Activated CD8-positive, alpha-beta T cell treated with anti-CD3 and anti-CD28 coated beads for 36 hours (primary cell): ENCODE results near the gene FRMD7. TPM values are rescaled to one million over a fixed set of nuclear protein-coding genes. Genes with fewer than 3 reads are reported as not detected.
"Not testable (repeated sequence)": the region's sequence is repeated elsewhere in the genome, so short reads cannot be mapped to it uniquely, and the experiment has no call there.

Source experiments
- ATAC-seq: fragments of 200-7000 bp; cut with Tn5 transposase; one replicate; pipeline ENCODE4 v1.10.0; 2021; ENCODE audit warnings: mild to moderate bottlenecking, moderate library complexity
- CTCF ChIA-PET: fragments of 350-600 bp; sonication (Branson Sonifier 250); formaldehyde crosslinking; loops from one replicate; lab custom pipeline; 2021; ENCODE audit warnings: antibody characterized with exemption; lab: Charles Lee
- POLR2A ChIA-PET: fragments of 350-600 bp; sonication (Branson Sonifier 250); formaldehyde crosslinking; loops from one replicate; lab custom pipeline; 2021; ENCODE audit warnings: antibody characterized with exemption; lab: Charles Lee
- DNase-seq: peaks from one replicate; pipeline ENCODE4 v3.0.0-alpha.2; 2020
- H3K27ac Mint-ChIP-seq: one replicate; pipeline ENCODE4 v1.8.0; 2021; ENCODE audit warnings: mild to moderate bottlenecking, mixed read lengths
- H3K27me3 Mint-ChIP-seq: one replicate; pipeline ENCODE4 v1.8.0; 2021; ENCODE audit warnings: mixed read lengths
- H3K36me3 Mint-ChIP-seq: one replicate; pipeline ENCODE4 v1.8.0; 2021; ENCODE audit warnings: low read depth, mixed read lengths
- H3K4me1 Mint-ChIP-seq: one replicate; pipeline ENCODE4 v1.8.0; 2021; ENCODE audit warnings: low read depth, mixed read lengths
- H3K4me3 Mint-ChIP-seq: one replicate; pipeline ENCODE4 v1.8.0; 2021; ENCODE audit warnings: mild to moderate bottlenecking, moderate library complexity, mixed read lengths
- H3K9me3 Mint-ChIP-seq: one replicate; pipeline ENCODE4 v1.8.0; 2021; ENCODE audit warnings: mixed read lengths
- intact Hi-C: fragments of 100-400 bp; cut with micrococcal nuclease; formaldehyde crosslinking; loops from one replicate; pipeline ENCODE4 v1.10.0; 2022
- total RNA-seq, 2 experiments: library from RNA; stranded (reverse); gene quantifications; one replicate each; pipeline ENCODE4 v1.2.3, GENCODE V29; 2021
- TF ChIP-seq, protein P1 (sequence below): fragments of 200-600 bp; IDR thresholded peaks from one replicate; pipeline ENCODE4 v1.8.0; 2022; ENCODE audit warnings: antibody characterized with exemption, mild to moderate bottlenecking

Gene FRMD7
- total RNA-seq, 2 experiments from 2014 or later = not detected

DNA sequence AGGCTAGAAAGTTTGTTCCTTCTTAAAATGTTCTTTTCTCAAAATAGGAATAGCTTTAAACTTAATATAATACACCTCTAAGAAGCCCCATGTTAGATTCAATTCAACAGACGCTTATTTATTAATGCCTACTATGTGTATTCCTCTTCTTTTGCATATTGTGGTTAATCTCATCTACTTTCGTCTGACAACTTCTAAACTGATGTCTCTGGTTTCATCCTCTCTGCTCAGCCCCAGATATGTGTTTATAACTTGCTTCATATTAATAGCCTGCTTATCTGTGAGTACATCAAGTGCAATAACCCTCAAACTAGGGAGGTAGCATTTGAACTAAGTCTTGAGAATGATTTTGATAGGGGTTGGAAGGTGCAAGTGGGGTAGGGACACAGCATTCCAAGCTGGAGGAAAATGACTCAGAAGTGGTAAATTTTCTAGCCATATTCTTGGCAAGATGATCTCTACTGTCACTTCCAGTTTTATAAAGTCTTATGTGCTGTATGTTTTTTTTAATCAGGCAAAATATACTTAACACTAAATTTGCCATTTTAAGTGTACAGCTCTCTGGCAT is 67.8 kb downstream of the FRMD7 start:
- TF ChIP-seq, protein P1, sequence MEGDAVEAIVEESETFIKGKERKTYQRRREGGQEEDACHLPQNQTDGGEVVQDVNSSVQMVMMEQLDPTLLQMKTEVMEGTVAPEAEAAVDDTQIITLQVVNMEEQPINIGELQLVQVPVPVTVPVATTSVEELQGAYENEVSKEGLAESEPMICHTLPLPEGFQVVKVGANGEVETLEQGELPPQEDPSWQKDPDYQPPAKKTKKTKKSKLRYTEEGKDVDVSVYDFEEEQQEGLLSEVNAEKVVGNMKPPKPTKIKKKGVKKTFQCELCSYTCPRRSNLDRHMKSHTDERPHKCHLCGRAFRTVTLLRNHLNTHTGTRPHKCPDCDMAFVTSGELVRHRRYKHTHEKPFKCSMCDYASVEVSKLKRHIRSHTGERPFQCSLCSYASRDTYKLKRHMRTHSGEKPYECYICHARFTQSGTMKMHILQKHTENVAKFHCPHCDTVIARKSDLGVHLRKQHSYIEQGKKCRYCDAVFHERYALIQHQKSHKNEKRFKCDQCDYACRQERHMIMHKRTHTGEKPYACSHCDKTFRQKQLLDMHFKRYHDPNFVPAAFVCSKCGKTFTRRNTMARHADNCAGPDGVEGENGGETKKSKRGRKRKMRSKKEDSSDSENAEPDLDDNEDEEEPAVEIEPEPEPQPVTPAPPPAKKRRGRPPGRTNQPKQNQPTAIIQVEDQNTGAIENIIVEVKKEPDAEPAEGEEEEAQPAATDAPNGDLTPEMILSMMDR = no peak
- peaks cover 19% of the 10 kb centered on the region for H3K36me3 Mint-ChIP-seq
- H3K27ac Mint-ChIP-seq = peak overlapping the region; percentile 23
- ChIA-PET CTCF (no interaction called here), POLR2A (no interaction called here)
- intact Hi-C loops = no loop called here
- no peaks in the 10 kb centered on the region for H3K27me3 Mint-ChIP-seq
- H3K4me1 Mint-ChIP-seq = peaks cover 23% of the 10 kb centered on the region
- no peak for DNase-seq
- no peak for ATAC-seq
- H3K9me3 Mint-ChIP-seq = no peaks in the 10 kb centered on the region
- H3K4me3 Mint-ChIP-seq = no peak overlapping the region

DNA sequence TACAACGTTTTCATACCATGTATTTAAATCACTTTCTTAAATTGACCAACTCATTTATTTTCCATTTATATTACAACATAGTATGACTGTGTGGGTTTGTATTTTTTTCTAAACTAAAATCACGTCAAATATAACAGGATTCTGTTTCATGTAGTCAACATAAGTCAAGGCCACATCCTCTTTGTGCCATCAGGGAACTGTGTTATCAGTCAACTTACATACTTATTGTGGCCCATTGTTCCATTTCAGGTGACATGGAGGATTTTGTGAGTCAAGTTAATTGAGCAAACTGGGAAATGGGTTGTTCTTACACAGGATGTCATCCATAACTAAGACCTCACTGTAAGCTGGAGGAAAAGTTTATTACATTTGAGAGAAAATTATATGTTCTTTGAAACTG is 68.8 kb downstream of the FRMD7 start:
- Mint-ChIP-seq H3K27ac (no peak overlapping the region), H3K4me1 (peaks cover 23% of the 10 kb centered on the region), H3K36me3 (peaks cover 17% of the 10 kb centered on the region), H3K4me3 (no peak overlapping the region), H3K9me3 (no peaks in the 10 kb centered on the region), H3K27me3 (no peaks in the 10 kb centered on the region)
- intact Hi-C loops = no loop called here
- TF ChIP-seq, protein P1 = no peak
- POLR2A ChIA-PET = no interaction called here
- ATAC-seq = peak; percentile 58
- no peak for DNase-seq
- CTCF ChIA-PET = no interaction called here

DNA sequence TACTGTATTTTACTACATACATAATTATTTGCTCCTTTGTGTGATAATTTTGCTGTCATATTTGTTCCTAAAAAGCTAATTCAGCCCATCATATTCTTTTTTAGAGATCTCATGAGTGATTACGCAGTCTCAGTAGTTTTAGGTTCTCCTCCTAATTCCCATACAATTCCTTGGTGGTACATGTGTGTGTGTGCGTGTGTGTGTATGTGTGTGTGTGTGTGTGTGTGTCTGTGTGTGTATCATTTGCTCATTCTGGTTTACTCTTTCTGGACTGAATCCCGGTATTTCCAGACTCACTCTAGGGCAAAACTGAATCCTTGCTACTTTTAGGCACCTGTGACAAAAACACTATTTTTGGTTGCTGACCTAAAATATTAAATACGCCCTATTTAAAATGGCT is 69.8 kb downstream of the FRMD7 start:
- CTCF ChIA-PET = no interaction called here
- TF ChIP-seq, protein P1 = no peak

DNA sequence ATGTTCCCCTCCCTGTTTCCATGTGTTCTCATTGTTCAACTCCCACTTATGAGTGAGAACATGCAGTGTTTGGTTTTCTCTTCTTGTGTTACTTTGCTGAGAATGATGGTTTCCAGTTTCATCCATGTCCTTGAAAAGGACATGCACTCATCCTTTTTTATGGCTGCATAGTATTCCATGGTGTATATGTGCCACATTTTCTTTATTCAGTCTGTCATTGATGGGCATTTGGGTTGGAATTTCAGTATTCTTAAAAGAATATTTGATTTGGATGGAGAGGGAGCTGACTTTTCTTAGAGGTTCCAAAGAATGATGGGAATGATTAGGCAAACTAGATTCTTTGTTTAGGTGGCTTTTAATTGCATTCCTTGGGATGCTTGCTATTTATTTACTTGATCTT is 76.0 kb downstream of the FRMD7 start:
- ATAC-seq, CTCF ChIA-PET, H3K27ac Mint-ChIP-seq, POLR2A ChIA-PET, H3K4me3 Mint-ChIP-seq, intact Hi-C loops, H3K9me3 Mint-ChIP-seq, DNase-seq, H3K27me3 Mint-ChIP-seq: not testable (repeated sequence)
- Mint-ChIP-seq H3K36me3 (peaks cover 21% of the 10 kb centered on the region), H3K4me1 (peaks cover 40% of the 10 kb centered on the region)

More for the DNA sequence above, 69.8 kb downstream of the FRMD7 start:
- Mint-ChIP-seq H3K27ac (no peak overlapping the region), H3K4me3 (no peak overlapping the region), H3K4me1 (peaks cover 26% of the 10 kb centered on the region), H3K9me3 (no peaks in the 10 kb centered on the region), H3K36me3 (peaks cover 17% of the 10 kb centered on the region), H3K27me3 (no peaks in the 10 kb centered on the region)
- ATAC-seq = no peak
- no peak for DNase-seq
- POLR2A ChIA-PET = no interaction called here
- intact Hi-C loops = no loop called here

DNA sequence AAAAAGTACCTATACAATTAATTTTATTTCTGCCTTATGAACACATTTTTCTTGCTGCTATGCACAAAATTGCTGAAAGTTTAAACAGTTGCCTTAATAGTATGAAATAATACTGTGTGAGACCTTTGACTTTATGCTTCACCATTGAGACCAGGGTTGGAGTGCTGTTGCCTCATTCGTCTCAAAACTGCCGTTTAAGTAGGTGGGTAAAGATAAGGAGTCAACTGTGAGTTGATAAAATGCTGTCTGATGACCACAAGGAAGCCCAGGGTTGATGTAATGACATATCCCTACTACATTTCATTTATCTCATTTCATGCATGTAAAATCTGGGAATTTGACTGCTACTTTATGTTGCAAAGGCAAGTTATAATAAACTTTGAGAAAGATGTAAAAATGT is 81.3 kb downstream of the FRMD7 start:
- H3K27me3 Mint-ChIP-seq = no peaks in the 10 kb centered on the region
- no peak for DNase-seq
- peaks cover 49% of the 10 kb centered on the region for H3K4me1 Mint-ChIP-seq

More for the DNA sequence above, 81.3 kb downstream of the FRMD7 start:
- ChIA-PET CTCF (interaction anchor here (1.3 kb wide), 1 partner anchor 25 kb away, joined by 3 read pairs; no protein-coding TSS in a partner anchor), POLR2A (no interaction called here)
- intact Hi-C loops = no loop called here
- H3K27ac Mint-ChIP-seq = no peak overlapping the region
- H3K36me3 Mint-ChIP-seq = peaks cover 8% of the 10 kb centered on the region
- TF ChIP-seq, protein P1 = no peak
- ATAC-seq = no peak
- H3K4me3 Mint-ChIP-seq = no peak overlapping the region
- no peaks in the 10 kb centered on the region for H3K9me3 Mint-ChIP-seq
